NOMO-1 treated with dmso at 0.1 percent for 144 hours (cell line): ENCODE measurements around the gene CD19.
"Not testable (repeated sequence)": the region's sequence is repeated elsewhere in the genome, so short reads cannot be mapped to it uniquely, and the experiment has no call there.

Source experiments
- DNase-seq: peaks from one replicate; lab custom pipeline; 2025; ENCODE audit not compliant: unreplicated experiment; lab: John Stamatoyannopoulos, UW

Gene CD19

DNA sequence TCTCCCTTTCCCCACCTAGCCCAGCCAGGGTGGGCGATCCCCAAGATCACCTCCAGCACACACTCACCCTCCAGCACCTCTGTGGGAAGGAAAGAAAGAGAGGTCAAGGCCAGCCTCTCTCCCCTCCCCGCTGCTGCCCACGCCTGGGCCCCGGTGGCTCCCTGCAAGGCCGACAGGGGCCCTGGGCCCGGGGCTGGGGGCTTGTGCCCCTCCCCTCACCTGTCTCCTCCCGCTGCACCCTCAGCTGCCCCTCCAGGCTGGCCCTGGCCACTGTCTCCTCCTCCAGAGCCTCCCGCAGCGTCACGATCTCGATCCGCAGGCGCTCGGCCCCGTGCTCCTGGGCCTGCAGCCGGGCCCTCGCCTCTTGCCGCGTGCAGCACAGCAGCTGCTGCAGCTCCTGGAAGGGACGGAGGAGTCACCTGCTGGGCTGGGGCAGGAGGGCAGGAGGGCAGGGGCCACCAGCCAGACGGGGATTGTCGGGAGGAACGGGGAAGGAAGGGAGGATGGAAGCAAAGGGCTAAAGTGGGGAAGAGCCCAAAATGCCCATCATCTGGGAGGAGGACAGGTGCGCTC, 25.9 kb upstream of the CD19 start:
- DNase-seq = no peak

DNA sequence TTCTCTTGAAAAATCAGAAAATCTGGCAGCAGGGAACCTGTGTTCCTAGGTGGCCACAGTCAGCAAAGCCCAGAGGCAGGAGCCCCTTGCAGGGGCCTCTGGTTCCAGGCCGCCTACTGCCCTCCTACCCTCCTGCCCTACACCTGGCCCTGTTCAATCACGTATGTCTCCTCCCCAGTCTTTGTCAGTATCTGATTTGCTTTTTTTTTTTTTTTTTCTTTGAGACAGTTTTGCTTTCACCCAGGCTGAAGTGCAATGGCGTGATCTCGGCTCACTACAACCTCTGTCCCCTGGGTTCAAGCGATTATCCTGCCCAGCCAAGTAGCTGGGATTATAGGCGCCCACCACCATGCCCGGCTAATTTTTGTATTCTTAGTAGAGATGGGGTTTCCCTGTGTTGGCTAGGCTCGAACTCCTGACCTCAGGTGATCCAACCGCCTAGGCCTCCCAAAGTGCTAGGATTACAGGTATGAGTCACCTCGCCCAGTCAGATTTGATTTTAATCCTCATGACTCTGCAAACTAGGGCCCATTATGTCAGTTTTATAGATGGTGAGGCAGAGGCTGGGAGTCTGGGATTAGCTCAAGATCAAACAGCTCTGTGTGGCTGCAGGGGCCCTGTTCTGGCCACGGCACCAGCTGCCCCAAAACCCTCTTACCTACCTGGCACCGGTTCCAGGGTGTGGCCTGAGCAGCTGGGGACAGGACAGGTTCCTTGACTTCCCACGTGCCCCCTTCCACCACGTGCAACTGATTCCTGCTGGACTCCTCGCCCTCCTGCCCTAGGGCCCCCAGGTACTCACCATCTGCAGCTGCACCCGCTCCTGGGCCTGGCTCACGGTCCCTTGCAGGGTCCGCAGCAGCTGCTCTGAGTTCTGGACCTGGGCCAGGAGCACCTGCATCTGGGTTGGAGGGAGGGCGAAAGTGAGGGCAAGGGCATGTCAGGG, 21.4 kb upstream of the CD19 start:
- DNase-seq = no peak

DNA sequence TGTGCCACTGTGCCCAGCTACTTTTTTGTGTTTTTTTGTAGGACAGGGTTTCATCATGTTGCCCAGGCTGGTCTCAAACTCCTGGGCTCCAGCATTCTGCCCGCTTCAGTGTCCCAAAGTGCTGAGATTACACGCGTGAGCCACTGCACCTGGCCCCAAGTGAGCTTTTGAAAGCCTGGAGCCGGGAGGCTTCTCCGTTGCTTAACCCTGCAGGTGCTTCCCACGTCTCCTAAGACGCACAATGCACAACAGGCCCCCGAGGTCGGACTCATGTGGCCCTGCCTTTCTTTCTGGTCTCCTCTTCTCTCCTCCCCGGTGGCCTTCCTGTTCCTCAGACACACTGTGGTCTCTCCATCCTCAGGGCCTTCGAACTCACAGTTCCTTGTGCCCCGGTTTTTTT, 19.2 kb upstream of the CD19 start:
- no peak for DNase-seq

DNA sequence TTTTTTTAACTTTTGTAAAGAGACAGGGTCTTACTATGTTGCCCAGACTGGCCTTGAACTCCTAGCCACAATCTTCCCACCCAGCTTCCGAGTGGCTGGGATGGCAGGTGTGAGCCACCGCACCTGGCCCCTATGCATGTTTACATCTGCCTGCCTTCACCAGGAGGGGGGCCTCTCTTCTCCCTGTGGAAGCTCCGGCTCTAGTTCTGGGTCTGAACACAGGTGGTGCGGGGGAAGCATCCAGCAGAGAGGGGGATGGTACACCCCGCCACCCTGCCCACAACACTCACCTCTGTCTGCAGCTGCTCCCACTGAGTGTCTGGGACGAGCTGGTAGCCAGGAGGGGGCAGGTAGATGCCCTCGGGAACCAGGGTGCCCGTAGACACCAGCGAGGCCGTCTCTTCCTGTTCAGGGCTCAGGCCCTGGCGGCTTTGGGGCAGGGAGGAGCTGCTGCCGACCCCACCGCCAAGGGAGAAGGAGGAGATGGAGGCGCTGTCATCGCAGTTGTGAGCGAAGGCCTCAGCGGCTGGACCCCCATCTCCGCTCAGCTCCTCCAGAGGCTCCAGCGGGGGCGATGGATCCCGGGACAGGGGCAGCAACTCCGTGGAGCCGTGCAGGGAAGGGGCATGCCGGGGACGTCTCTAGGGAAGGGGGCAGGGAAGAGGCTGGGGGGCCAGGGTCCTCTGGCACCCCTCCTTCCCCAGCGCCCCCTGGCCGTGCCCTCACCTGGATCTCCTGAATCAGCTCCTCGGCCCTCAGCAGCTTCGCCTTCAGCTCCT, 17.6 kb upstream of the CD19 start:
- no peak for DNase-seq

DNA sequence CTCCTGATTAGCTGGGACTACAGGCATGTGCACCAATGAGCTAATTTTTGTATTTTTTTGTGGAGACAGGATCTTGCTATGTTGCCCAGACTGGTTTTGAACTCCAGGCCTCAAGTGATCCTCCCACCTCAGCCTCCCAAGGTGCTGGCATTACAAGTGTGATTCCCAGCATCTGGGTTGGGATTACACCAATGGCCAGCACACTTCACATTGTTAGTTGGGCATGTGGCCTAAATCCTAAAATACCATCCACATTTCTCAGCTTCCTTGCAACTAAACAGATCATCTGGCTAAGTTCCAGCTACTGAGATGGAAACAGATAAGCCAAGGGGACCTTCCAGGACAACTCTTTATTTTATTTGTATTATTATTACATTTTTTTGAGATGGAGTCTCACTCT, 16.6 kb upstream of the CD19 start:
- no peak for DNase-seq

DNA sequence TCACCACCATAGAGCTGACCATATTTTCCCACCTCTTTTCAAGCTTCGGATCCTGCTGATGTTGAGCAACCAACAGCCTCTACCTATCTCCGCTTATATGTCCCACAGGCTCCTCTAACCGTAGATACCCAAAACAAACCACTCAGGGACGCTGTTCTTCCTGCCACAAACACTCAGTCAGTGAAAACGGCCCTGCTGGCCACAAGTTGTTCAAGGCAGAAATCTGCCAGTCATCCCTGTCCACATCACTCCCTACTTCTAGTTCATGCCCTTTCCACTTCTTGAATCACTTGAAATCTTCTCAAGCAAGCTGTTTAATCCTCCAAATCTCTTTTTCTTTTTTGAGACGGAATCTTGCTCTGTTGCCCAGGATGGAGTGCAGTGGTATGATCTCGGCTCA, 14.7 kb upstream of the CD19 start:
- no peak for DNase-seq

DNA sequence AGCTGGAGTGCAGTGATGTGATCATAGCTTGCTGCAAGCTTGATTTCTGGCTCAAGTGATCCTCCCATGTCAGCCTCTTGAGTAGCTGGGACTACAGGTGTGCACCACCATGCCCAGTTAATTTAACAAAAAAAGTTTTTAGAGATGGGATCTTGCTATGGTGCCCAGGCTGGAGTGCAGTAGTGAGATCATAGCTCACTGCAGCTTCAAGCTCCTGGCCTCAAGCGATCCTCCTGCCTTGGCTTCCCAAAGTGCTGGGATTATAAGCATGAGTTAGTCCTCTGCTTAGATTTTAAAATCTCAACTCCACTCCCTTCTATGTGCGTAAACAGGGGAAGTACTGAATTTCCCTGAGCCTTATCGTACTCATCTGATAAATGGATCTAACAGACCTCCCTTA, 13.1 kb upstream of the CD19 start:
- DNase-seq = no peak

DNA sequence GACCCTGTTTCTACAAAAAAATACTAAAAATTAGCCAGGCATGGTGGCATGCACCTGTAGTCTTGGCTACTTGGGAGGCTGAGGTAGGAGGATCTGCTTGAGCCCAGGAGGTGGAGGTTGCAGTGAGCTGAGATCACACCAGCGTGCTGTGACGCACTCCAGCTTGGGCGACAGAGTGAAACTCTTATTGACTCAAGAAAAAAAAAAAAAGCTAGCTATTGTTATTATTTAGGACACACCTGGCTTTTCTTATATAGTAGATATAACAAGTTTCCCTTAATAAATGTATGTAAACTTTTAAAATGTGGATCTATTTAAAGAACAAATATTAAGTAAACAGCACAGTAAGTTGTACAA, 8.6 kb upstream of the CD19 start:
- no peak for DNase-seq

DNA sequence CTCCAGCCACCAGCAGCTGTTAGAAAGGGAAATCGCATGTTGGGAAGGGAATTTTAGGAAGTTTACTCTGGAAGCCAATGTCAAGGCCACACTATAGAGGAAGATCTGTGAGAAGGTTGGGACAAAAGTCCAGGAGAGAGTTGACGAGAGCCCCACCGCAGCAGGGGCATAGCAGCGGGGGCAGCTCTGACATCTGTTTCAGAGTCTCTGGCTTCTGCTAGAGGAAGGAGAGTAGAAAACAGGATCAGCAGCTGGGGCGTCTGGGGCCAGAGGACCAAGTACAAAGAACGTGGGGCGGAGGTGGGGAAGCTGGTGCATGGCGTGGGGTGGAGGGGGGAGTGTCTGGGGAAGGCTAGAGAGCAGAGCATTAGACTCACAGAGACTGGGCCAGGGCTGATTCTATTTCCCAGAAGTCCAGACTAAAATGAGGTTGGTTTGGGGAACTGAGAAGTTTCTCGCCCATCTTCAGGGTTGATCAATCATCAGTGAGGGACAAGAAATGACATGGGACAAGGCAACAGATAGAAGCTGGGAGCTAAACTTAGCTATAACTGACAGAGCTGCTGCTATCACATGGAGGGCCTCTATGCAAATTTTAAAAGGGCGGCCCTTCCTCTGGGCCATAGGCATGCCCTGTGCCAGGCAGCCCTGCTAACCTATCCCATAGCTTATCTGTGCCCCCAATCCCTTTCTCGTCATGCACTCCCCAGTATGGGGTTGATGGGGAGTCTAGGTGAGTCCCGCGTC, 7.9 kb upstream of the CD19 start:
- DNase-seq = peak; percentile 68

DNA sequence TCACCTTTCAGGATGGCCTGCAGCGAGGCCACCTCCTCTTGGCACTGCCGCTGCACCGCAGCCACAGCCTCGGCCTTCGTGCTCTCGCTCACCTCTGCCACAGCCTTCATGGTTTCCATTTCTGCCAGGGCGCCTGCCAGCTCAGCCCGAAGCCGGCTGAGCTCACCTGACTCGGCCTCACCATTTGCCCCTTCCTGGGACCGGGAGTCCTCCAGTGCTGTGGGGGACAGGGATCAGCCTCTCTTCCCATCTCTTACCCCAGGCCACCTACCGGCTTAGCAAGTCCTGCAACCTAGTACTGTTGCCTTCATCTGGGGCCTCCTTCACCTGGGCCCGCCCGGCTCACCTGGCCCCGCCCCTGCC, 7.4 kb upstream of the CD19 start:
- DNase-seq = no peak

DNA sequence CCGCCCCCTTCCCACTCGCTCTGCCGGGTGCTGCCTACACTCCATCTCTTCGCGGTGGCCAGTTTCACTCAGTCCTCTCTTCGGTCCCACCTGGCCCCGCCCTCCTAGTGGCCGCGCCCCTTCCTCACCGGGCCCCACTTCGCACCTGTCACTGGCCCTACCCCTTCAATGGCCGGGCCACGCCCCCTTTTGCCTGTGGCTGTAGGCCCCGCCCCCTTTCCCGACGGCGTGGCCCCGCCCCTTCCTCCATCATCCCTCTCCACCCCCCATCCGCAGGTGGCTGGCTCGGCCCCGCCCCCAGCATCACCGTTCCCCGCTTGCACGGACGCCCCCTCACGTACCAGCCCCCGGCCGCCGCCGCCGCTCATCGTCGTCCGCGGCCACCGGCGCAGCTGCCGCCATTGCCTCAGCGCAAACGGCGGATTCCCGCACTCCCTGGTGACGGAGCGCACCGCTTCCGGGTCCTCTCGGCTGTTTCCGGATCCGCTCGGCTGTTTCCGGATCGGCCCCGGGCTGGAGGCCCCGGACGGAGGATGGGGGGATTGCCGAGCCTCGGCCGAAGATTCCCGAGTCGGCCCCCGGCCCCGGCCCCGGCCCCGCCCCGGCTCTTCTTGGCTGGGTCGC, 6.9 kb upstream of the CD19 start, which contains the start of gene RABEP2:
Gene RABEP2 (minus strand): TSS at position 477 of the 624 bp plus-strand sequence. CDS start 75 bp downstream, at position 402.
- peak; percentile 80 for DNase-seq

DNA sequence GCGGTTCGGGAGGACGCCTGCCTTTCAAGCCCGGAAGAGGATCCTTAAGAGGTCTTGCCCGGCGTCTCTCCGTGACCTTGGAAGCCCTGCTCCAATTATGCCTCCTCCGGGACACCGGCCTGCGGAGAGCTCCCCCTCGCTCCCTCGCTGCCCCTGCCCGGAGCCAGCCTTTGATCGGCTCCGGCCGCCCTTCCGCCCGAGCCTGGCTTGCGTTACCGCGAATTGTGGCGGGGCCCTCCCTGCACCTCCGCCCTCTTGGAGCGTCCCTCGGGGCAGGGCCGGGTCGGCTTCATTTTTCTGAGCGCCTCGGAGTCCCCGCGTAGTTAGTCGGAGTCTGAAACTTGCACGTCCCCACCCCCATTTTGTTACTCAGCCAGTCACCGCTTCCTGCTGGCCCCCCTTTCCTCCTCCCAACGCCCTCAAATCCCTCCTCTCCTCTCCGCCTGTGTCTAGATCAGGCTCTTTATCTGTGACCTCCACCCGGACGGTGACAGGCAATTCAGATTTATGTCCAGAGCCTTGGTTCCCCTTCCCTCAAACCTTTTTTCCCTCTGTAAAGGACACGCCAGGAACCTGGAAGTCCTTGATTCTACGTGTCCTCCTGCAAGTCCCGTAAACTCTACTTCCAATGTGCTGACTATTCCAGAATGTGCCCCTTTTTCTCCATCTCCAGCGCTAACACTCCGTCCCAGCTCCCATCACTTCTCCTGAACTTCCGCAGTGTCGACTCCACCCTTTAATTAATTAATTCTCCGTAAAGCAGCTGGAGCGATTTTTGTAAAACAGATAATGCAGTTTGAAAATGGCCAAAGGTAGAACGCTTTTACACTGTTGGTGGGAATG, 6.2 kb upstream of the CD19 start:
- peak; percentile 88 for DNase-seq

DNA sequence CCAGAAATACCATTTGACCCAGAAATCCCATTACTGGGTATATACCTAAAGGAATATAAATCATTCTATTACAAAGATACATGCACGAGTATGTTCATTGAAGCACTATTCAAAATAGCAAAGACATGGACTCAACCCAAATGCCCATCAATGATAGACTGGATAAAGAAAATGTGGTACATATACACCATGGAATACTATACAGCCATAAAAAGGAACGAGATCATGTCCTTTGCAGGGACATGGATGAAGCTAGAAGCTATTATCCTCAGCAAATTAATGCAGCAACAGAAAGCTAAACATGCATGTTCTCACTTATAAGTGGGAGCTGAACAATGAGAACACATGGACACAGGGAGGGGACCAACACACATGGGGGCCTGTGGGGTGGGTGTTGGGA, 5.5 kb upstream of the CD19 start:
- not testable (repeated sequence) for DNase-seq

DNA sequence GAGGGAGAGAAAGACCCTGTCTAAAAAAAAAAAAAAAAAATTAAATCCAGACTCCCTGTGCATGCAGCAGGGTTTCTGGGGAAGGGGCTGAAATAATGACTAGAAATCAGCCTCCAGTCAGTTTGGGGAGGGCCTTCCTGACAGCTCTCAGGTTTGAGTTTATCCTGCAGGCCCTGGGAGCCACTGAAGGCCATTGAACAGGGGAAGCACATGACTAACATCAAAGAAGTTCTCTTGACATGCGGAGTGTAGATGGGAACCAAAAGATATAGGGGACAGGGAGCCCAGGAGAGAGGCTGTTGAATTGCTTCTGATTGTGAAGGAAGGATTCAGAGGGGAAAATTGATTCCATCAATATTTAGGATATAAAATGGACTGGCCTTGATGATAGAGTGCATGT, 4.0 kb upstream of the CD19 start:
- no peak for DNase-seq

DNA sequence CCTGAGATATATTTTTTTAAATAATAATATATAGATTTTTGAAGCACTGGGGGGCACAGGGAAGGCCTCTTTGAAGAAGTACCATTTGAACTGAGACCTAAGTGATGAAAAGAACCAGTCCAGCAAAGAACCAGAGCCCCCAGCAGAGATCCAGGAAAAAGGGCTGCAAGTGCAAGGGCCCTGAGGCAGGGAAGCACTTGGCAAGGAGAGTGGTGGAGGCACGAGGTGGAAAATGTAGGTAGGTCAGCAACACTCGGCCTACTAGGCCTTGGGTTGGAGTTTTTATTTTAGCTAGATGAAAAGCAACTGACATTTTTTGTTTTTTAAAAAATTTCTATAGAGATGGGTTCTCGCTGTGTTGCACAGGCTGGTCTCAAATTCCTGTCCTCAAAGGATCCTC, 1.6 kb upstream of the CD19 start:
- DNase-seq = no peak

DNA sequence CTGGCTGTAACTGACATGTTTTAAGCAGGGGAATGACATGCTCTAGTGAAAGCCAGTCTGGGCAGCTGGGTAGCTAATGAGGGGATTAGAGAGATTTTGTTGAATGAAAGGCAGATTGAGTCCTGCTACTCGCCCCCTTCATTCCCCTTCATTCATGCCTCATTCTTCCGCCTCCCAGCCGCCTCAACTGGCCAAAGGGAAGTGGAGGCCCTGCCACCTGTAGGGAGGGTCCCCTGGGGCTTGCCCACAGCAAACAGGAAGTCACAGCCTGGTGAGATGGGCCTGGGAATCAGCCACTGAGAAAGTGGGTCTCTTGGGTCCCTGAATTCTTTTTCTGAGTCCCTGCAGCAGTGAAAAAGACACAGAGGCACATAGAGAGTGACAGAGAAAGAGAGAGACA, 1.1 kb upstream of the CD19 start:
- DNase-seq = peak; percentile 10

DNA sequence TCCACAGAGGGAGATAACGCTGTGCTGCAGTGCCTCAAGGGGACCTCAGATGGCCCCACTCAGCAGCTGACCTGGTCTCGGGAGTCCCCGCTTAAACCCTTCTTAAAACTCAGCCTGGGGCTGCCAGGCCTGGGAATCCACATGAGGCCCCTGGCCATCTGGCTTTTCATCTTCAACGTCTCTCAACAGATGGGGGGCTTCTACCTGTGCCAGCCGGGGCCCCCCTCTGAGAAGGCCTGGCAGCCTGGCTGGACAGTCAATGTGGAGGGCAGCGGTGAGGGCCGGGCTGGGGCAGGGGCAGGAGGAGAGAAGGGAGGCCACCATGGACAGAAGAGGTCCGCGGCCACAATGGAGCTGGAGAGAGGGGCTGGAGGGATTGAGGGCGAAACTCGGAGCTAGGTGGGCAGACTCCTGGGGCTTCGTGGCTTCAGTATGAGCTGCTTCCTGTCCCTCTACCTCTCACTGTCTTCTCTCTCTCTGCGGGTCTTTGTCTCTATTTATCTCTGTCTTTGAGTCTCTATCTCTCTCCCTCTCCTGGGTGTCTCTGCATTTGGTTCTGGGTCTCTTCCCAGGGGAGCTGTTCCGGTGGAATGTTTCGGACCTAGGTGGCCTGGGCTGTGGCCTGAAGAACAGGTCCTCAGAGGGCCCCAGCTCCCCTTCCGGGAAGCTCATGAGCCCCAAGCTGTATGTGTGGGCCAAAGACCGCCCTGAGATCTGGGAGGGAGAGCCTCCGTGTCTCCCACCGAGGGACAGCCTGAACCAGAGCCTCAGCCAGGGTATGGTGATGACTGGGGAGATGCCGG, 769 bp downstream of the CD19 start:
- DNase-seq = no peak

DNA sequence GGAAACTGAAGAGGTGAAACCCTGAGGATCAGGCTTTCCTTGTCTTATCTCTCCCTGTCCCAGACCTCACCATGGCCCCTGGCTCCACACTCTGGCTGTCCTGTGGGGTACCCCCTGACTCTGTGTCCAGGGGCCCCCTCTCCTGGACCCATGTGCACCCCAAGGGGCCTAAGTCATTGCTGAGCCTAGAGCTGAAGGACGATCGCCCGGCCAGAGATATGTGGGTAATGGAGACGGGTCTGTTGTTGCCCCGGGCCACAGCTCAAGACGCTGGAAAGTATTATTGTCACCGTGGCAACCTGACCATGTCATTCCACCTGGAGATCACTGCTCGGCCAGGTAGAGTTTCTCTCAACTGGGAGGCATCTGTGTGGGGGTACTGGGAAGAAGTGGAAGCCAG, 1.4 kb downstream of the CD19 start:
- DNase-seq = no peak

DNA sequence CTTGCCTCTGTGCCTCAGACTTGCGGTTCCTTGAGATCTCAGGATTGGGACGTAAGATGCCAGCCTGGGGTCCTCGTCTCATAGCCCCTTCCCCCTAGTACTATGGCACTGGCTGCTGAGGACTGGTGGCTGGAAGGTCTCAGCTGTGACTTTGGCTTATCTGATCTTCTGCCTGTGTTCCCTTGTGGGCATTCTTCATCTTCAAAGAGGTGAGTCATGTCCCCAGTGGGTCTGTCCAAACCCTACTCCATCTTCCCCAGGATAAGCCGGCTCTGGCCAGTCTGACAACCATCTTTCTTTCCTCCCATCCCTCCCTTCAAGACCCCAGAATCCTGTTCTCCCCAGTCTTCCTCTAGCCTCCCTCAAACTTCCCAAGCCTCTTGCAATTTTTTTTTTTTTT, 3.6 kb downstream of the CD19 start:
- DNase-seq = no peak
